HG02759 (cell line): ENCODE data around the gene MACC1.
"Not testable (repeated sequence)": the region's sequence is repeated elsewhere in the genome, so short reads cannot be mapped to it uniquely, and the experiment has no call there.

Experiments used
- ATAC-seq: cut with Tn5 transposase; IDR thresholded peaks from one replicate; pipeline ENCODE4 v1.9.1; 2021; ENCODE audit warnings: mild to moderate bottlenecking, moderate library complexity; ENCODE audit not compliant: unreplicated experiment

Gene MACC1

GRCh38 chr7:20136647-20137046 is 80.5 kb downstream of the MACC1 start:
- ATAC-seq: no peak

GRCh38 chr7:20133803-20134202 is 83.4 kb downstream of the MACC1 start:
- ATAC-seq: no peak

- no peak for ATAC-seq
Measured at GRCh38 chr7:20132585-20132984, 84.6 kb downstream of the MACC1 start.

- ATAC-seq: no peak
Measured at GRCh38 chr7:20131776-20132175, 85.4 kb downstream of the MACC1 start.

- no peak for ATAC-seq
Measured at GRCh38 chr7:20129920-20130319, 87.3 kb downstream of the MACC1 start.

- no peak for ATAC-seq
Measured at GRCh38 chr7:20128001-20128400, 89.2 kb downstream of the MACC1 start.

- ATAC-seq: not testable (repeated sequence)
Measured at GRCh38 chr7:20126060-20126459, 91.1 kb downstream of the MACC1 start.

GRCh38 chr7:20124087-20124486 is 93.1 kb downstream of the MACC1 start:
- not testable (repeated sequence) for ATAC-seq

- not testable (repeated sequence) for ATAC-seq
Measured at GRCh38 chr7:20122653-20123316, 94.4 kb downstream of the MACC1 start.

- ATAC-seq: no peak
Measured at GRCh38 chr7:20122073-20122472, 95.1 kb downstream of the MACC1 start.

GRCh38 chr7:20121404-20121803 is 95.8 kb downstream of the MACC1 start:
- ATAC-seq: no peak

GRCh38 chr7:20120611-20121168 is 96.5 kb downstream of the MACC1 start:
- not testable (repeated sequence) for ATAC-seq

- ATAC-seq: no peak
Measured at GRCh38 chr7:20116869-20117268, 100.3 kb downstream of the MACC1 start.

GRCh38 chr7:20114468-20114867 is 102.7 kb downstream of the MACC1 start:
- ATAC-seq: peak; percentile 91

GRCh38 chr7:20113427-20114027 is 103.7 kb downstream of the MACC1 start:
- peak; percentile 80 for ATAC-seq

- no peak for ATAC-seq
Measured at GRCh38 chr7:20112696-20113095, 104.5 kb downstream of the MACC1 start.

GRCh38 chr7:20111821-20112542 is 105.2 kb downstream of the MACC1 start:
- ATAC-seq: no peak

- no peak for ATAC-seq
Measured at GRCh38 chr7:20107582-20107981, 109.6 kb downstream of the MACC1 start.

- ATAC-seq: no peak
Measured at GRCh38 chr7:20104696-20105095, 112.5 kb downstream of the MACC1 start.

- no peak for ATAC-seq
Measured at GRCh38 chr7:20102982-20103381, 114.2 kb downstream of the MACC1 start.

- no peak for ATAC-seq
Measured at GRCh38 chr7:20095862-20096261, 121.3 kb downstream of the MACC1 start.

GRCh38 chr7:20095436-20095835 is 121.7 kb downstream of the MACC1 start:
- ATAC-seq: no peak
